ENCODE measurements around the gene SLC16A6. TPM values are rescaled to one million over a fixed set of nuclear protein-coding genes. Genes with fewer than 3 reads are reported as not detected.

The SLC16A6 gene
- 3.1 and 10.6 TPM in 2 replicates for total RNA-seq

DNA sequence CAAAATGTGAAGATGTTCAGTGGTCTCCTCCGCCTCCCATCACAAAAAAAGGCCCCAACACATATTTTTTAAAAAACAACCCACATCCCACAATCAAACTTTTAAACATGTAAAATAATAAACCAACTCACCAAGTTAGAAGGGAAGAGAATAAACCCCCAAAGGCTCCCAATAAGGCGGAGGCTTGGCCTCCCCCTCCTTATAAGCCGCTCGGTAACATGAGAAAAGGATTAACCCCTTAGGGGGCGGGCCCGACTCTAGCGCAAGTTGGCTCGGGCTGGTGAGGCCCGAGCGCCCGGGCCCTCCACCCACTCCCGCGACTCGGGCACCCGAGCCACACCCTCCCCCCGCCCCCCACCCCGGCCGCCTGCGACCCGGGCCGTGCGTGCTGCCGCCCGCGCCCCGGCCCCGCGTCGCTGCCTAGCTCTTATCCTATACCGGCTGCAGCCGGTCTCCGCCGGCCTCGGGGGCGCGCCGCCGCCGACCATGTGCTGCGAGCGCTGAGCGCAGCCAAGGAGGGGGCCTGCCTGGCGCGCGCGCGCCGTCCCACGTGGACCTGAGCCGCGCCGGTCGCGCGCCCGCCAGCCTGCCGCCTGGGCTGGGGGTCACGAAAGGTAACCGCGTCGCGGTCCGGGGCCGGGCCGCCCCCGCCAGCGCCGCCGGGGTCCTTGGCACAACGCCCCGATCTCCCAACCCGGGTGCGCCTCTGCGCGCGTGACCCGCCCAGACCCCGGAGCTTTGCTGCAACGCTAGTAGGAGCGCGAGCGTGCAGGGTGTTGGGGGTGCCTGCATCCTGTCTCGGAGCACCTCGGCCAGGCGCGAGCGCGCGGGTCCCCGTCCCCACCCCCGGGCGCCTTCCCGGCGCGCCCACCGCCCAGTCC lies at the start of gene SLC16A6, which contains the start of gene ARSG:
Gene SLC16A6, minus strand, starts transcription at position 173 of the 881 bp plus-strand sequence. CDS start 12,807 bp downstream, outside the sequence.
Gene ARSG, plus strand, starts transcription at position 541 of the 881 bp plus-strand sequence. CDS start 15,999 bp downstream, outside the sequence.

GRCh38 chr17:68247445-68248198 lies 43.3 kb downstream of the SLC16A6 start, which contains the start of gene AMZ2:
AMZ2 (plus strand) TSS chr17:68248043; CDS start chr17:68250188, 2,145 bp downstream.

Other genes with a start within 250 kb of the SLC16A6 start
- 70.5 and 82.1 TPM in 2 replicates for gene AMZ2, start 43.1 kb downstream of the SLC16A6 start, total RNA-seq
- gene ARSG, start 368 bp upstream of the SLC16A6 start, total RNA-seq, result 2.4 and 3.0 TPM in 2 replicates
- gene WIPI1, start 166.4 kb upstream of the SLC16A6 start, total RNA-seq, result 95.3 and 186 TPM in 2 replicates
- 461 and 491 TPM in 2 replicates for gene PRKAR1A, start 221.3 kb upstream of the SLC16A6 start, total RNA-seq

Measured in uterine smooth muscle cell (primary cell).